ENCODE results near the gene ABCA4.
A peak's percentile ranks its signal among the peaks of the same experiment; 100 is the strongest.

The ABCA4 gene

GRCh38 chr1:94024104-94024792, 96.7 kb downstream of the ABCA4 start:
- DNase-seq: no peak

DNA sequence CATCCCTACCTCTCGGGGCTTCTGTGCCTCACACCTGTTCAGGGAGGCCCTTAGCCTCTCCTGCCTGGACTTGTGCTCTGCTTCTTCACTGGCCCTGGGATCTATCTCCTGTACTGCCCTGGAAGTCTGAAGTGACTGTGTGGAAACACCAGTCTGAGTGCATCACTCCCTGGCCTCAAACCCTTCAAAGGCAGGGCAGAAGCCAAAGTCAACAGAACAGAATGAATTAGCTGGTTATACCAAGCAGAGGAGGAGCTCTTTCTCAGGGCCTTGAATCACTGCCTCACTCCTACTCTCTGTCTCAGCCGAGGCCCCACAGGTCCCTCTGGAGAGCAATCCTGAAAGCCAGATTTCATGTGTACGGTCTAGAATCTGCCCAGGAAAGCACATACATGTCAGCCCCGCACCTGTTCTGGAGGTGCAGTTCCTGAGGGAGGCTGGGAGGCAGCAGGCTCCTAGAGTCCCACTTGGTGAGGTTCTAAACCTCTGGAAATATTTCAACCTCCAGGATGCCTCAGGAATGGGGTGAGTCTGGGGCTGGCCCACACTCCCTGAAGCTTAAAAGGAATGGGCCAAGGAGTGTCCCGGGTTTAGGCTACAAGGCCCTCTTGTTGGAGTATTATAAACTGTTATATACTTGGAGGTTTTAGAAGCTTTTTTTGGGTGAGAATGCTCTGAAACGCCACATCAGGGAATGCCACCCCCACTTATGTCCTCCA, 98.3 kb downstream of the ABCA4 start:
- peak; percentile 33 for DNase-seq

DNA sequence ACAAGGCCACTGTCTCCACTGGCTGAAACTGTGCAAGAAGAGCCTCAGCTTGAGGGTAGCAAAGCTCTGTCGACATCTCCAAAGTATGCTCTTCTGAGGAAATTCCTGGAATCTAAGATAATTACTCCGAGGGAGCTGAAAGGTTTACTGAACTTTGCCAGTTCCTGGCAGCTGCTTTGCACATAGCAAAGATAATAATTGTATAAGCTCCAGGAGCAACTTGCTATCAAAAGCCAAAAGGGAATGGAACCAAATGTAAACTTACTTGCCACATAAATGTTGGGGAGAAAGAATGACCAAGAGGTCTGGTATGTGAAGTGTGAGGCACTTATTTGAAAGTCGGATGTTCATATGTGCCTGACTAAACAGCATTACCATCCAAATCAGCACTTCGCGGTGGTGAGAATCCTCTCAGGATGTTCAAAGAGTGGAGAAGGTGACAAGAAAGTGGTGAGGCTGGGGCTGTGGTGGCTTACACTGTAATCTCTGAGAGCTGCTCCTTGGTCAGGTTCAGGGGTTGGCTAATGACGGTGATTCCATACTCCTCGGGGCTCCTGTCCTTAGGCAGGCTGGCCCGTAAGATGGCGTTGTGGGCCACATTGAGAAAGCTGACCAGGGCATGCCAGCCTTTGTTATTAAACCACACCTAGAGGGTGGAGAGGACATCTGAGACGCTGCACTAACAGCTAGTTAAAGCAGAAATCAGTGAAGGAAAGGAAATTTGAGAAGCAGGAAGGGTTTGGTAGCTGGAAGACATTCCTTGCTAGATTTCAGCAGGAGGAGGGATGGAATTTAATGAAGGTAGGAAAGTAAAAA, 100.0 kb downstream of the ABCA4 start:
- no peak for DNase-seq

- no peak for DNase-seq
Measured at GRCh38 chr1:94019327-94019726, 101.6 kb downstream of the ABCA4 start.

DNA sequence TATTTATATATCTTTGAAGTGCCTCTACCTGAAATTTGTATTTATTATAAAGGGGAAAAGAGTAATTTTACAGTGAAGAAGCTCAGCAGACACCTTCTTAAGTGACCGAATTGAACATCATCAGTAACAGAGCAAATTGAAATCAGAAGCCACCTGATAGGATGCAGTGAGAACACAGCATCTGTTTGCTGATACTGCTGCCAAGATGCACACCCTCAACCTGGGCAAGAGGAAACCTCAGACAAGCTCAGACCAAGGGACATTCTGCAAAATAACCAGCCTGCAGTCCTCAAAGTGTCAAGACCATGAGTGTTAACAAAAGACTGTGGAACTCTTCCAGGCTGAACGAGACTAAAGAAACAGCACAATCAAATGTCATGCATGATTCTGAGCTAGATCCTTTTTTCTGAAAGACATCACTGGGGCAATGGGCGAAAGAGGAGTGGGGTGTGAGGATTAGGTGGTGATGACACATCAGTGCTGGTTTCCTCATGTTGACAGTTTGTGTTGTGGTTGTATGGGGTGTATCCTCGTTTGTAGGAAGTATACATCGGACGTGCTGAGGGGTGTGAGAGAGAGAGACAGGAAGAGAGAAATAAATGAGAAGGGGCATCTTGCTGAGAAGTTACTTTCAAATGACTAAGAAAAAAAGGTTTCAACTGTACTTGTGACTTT, 103.7 kb downstream of the ABCA4 start:
- DNase-seq: no peak

DNA sequence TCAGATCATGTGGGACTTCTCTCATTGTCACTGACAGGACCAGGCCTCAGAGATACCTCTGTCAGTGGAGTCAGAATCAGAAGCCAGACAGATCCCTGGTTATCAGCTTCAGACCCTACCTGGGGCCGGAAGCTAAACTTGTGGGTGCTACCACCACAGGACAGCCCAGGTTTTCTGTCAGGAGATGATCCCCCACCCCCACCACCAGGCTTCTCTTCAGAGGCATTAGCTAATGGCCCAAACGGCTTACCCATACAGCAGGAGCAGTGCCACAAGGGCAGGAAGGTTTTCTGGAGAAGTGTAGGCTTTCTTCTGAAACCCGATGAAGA, 105.5 kb downstream of the ABCA4 start:
- DNase-seq: no peak

DNA sequence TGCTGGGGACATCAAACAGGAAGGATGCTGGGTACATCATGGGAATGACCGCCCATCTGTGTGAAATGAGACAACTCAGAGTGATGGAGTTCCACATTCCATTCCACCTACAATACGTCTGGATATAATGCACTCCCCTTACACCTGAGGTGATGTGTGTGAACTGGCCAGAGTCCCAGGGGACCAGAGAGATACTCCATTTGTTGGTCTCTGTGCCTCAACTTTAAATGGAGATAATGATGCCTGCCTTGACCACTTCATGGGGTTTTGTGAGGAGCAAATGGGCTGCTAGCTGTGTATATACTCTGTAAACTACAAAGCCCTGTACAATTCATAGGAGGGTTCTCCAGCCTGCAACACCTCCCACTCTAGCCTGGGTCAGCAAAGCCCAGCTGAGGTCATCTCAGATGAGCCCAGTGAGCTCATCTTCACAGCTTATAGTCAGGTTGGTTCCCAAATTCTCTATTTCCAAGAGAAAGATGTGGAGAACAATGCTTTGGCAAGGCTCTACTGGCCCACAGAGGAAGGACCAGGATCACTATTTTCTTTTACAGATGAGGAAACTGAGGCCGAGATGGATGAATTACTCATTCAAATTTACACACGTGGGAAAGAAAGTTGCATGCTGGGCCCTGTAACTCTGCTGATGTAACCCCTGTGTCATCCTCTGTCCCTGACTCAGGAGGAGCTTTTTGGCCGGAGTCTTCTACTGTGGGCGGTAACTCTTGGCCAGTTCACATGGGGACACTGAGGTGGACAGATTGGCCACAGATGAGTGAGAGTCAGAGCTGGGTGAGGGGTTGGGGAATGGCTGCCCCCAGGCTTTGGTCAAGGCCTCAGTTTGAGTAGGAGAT, 106.1 kb downstream of the ABCA4 start:
- DNase-seq: no peak

GRCh38 chr1:94014087-94014486, 106.9 kb downstream of the ABCA4 start:
- no peak for DNase-seq

GRCh38 chr1:94013367-94013878, 107.5 kb downstream of the ABCA4 start:
- no peak for DNase-seq

GRCh38 chr1:94012708-94013366, 108.1 kb downstream of the ABCA4 start:
- no peak for DNase-seq

GRCh38 chr1:94011709-94012595, 109.0 kb downstream of the ABCA4 start:
- no peak for DNase-seq

DNA sequence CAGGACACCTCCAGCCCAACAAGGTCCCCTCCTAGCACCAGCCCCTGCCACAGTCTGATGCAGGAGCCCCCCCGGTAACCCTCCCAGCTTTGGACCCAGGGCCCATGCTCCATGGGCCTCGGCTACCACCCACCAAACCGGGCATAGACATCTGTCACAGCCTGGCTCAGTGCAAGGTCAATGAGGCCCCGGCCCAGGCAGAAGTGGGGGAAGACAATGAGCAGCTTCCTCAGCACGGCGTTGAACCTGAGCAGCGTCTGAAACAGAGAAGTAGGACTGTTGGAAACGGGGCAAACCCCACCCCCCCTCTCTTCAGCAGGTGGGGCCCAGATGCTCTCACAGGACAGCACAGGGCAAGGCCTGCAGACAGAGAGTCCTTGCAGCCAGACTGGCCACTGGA, 109.8 kb downstream of the ABCA4 start:
- DNase-seq: no peak

- no peak for DNase-seq
Measured at GRCh38 chr1:94009304-94009703, 111.6 kb downstream of the ABCA4 start.

DNA sequence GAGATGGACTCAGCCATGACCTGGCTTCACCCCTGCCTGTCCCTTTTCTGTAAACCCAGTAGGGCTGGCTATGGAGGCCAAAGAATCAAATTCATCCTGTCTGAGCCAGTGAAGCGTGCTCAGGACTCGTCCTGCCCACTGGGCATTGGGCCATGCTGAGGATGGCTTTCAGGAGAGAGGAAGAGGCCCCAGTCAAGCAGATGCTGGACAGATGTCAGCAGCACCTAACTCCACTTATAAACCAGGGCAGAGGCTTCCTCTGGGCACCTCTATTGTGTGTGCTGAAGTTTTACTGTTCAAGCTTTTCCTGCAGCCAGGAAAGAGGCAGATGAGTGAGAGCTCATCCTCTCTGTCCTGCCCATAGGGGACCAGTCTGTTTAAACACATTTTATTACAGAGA, 114.3 kb downstream of the ABCA4 start:
- no peak for DNase-seq

- DNase-seq: no peak
Measured at GRCh38 chr1:94004924-94005323, 116.0 kb downstream of the ABCA4 start.

GRCh38 chr1:94002046-94002787, 118.7 kb downstream of the ABCA4 start:
- DNase-seq: no peak

- no peak for DNase-seq
Measured at GRCh38 chr1:94001397-94002045, 119.4 kb downstream of the ABCA4 start.

DNA sequence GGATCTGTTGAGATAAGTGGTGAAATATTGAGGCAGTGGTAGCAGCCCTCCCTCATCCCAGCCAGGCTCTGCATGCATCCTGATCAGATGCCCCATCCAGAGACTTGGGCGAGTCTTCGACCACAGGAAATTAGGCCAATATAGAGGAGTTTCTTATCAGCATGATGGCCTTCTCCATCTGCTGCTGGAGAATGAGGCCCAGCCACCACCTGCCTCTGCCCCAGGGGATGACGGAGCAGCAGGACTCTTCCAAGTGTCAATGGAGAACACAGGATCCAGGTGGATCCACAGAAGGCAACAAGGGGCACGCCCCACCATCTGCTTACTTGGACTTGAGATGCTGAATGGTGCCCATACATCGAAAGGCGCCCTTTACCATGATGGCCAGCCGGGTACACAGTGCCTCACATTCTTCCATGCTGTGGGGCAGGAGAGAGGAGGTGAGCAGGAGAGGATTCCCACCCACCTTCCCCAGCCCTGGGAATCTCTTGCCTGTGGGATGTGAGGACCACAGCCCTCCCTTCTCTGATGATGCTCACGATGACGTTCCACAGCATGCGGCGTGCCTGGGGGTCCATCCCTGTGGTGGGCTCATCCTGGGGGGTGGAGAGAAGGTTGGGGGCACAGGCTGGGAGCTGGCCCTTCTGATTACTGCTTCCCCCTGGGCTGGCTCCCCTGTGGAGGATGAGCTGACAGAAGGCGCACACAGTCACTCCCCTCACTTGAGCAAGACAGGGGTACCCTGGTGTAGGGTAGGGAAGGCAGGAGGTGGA, 120.3 kb downstream of the ABCA4 start:
- DNase-seq: no peak

Measured in NCI-H1092 treated with DMSO at 0.1 percent for 48 hours (cell line).